HepG2 (cell line): ENCODE measurements around the gene KIRREL3. TPM values are rescaled to one million over a fixed set of nuclear protein-coding genes. Genes with fewer than 3 reads are reported as not detected.

Experiments
- ATAC-seq: fragments of 200-7000 bp; cut with Tn5 transposase; 3 replicates; pipeline ENCODE4 v1.9.1; 2020; ENCODE audit warnings: mild to moderate bottlenecking, moderate library complexity
- BruUV-seq: library from RNA; stranded (reverse); fragments of 400-500 nt; replicated peaks from 2 replicates; lab custom pipeline; 2021; lab: Mats Ljungman, UMichigan
- CTCF ChIA-PET: fragments of 300-600 bp; formaldehyde crosslinking; extraction: SDS; loops from one replicate; lab custom pipeline; 2021; ENCODE audit warnings: low total read pairs, inconsistent platforms, low intra/inter-chr PET ratio; lab: Yijun Ruan, JAX
- POLR2A ChIA-PET: fragments of 350-600 bp; sonication (Branson Sonifier 250); formaldehyde crosslinking; loops from one replicate; lab custom pipeline; 2020; ENCODE audit warnings: antibody characterized with exemption, inconsistent platforms; lab: Yijun Ruan, JAX
- DNase-seq: peaks from one replicate; pipeline ENCODE4 v3.0.0-alpha.2; 2015; ENCODE audit warnings: low spot score
- FAIRE-seq: peaks from 3 replicates; lab custom pipeline; 2011; peaks lifted over from hg19 to GRCh38; lab: Jason Lieb, UNC
- H2AFZ ChIP-seq: one replicate; pipeline ENCODE4 v1.6.1; 2011; ENCODE audit warnings: low read length, inconsistent platforms
- H3K27ac ChIP-seq: fragments of 300-600 bp; 3 replicates; pipeline ENCODE4 v1.8.0; 2011; ENCODE audit warnings: mixed run types, mild to moderate bottlenecking, mixed read lengths, low read length, inconsistent platforms; ENCODE audit not compliant: insufficient read depth; ENCODE audit errors: extremely low read length
- H3K27me3 ChIP-seq, 2 experiments: fragments of 200-600 bp in 1 of 2; 2 replicates in 1 of 2; 3 replicates in 1 of 2; pipeline versions ENCODE4 v1.6.0 to v1.8.0; 2011; ENCODE audit warnings: low read length in 2 of 2, mild to moderate bottlenecking in 2 of 2, moderate library complexity in 2 of 2, inconsistent platforms in 1 of 2; ENCODE audit not compliant: insufficient read depth in 2 of 2, control insufficient read depth in 1 of 2
- H3K36me3 ChIP-seq, 2 experiments: fragments of 200-600 bp in 1 of 2; replicated peaks in 1 of 2; 2 replicates in 1 of 2; 3 replicates in 1 of 2; pipeline versions ENCODE4 v1.5.1 to v1.8.0; 2011; ENCODE audit warnings: low read length in 2 of 2, inconsistent platforms in 1 of 2; ENCODE audit not compliant: insufficient read depth in 2 of 2, control insufficient read depth in 1 of 2
- H3K4me1 ChIP-seq: 2 replicates; pipeline ENCODE4 v1.5.1; 2012; ENCODE audit warnings: low read length, inconsistent platforms; ENCODE audit not compliant: insufficient read depth
- H3K4me2 ChIP-seq: 2 replicates; pipeline ENCODE4 v1.6.0; 2011; ENCODE audit warnings: low read depth, low read length, inconsistent platforms
- H3K4me3 ChIP-seq, 3 experiments: fragments of 200-600 bp in 1 of 3; sonication (generic), shearing (Covaris generic) in 1 of 3; replicated peaks in 1 of 3; 2 replicates each; pipeline ENCODE4 v1.5.1; 2011 to 2016; ENCODE audit warnings: low read length in 3 of 3, inconsistent platforms in 2 of 3, low read depth in 2 of 3, mild to moderate bottlenecking in 2 of 3, control low read depth in 1 of 3, mixed read lengths in 1 of 3; ENCODE audit not compliant: insufficient read depth in 1 of 3
- H3K79me2 ChIP-seq: one replicate; pipeline ENCODE4 v1.6.1; 2011; ENCODE audit warnings: low read length, inconsistent platforms; ENCODE audit not compliant: insufficient read depth
- H3K9ac ChIP-seq: 2 replicates; pipeline ENCODE4 v1.6.0; 2011; ENCODE audit warnings: mild to moderate bottlenecking, low read depth, low read length, inconsistent platforms; ENCODE audit not compliant: insufficient read depth
- H3K9me3 ChIP-seq: 2 replicates; pipeline ENCODE4 v1.5.1; 2012; ENCODE audit warnings: mild to moderate bottlenecking, low read length
- H4K20me1 ChIP-seq: 2 replicates; pipeline ENCODE4 v1.6.0; 2011; ENCODE audit warnings: inconsistent platforms, mild to moderate bottlenecking, low read length, moderate library complexity; ENCODE audit not compliant: insufficient read depth
- CSRNP2 ChIP-seq: sonication (generic); formaldehyde crosslinking; conservative IDR thresholded peaks from 2 replicates; pipeline ENCODE4 v1.8.0; 2022; ENCODE audit warnings: low read depth, missing genetic modification reagents
- DPF2 ChIP-seq: sonication (generic); formaldehyde crosslinking; IDR thresholded peaks from 2 replicates; pipeline ENCODE4 v1.4.0; 2020; ENCODE audit warnings: mild to moderate bottlenecking, low read depth, missing genetic modification reagents, borderline replicate concordance
- SMAD3 ChIP-seq: sonication (generic); formaldehyde crosslinking; IDR thresholded peaks from 2 replicates; pipeline ENCODE4 v1.4.0; 2020; ENCODE audit warnings: missing genetic modification reagents
- ZFX ChIP-seq: sonication (generic); formaldehyde crosslinking; IDR thresholded peaks from 2 replicates; pipeline ENCODE4 v1.4.0; 2020; ENCODE audit warnings: mild to moderate bottlenecking, low read depth, missing genetic modification reagents, moderate library complexity
- ZMYM3 ChIP-seq: sonication (generic); formaldehyde crosslinking; IDR thresholded peaks from 2 replicates; pipeline ENCODE4 v1.5.1; 2020; ENCODE audit warnings: mild to moderate bottlenecking, missing genetic modification reagents
- ZNF124 ChIP-seq: sonication (generic); formaldehyde crosslinking; IDR thresholded peaks from 2 replicates; pipeline ENCODE4 v1.4.0; 2020; ENCODE audit warnings: missing genetic modification reagents
- ZNF329 ChIP-seq: sonication (generic); formaldehyde crosslinking; IDR thresholded peaks from 2 replicates; pipeline ENCODE4 v1.9.0; 2021; ENCODE audit warnings: low read depth, mild to moderate bottlenecking, missing genetic modification reagents
- ZNF543 ChIP-seq: sonication (generic); formaldehyde crosslinking; IDR thresholded peaks from 2 replicates; pipeline ENCODE4 v1.4.0; 2020; ENCODE audit warnings: mild to moderate bottlenecking, missing genetic modification reagents
- ZNF550 ChIP-seq: sonication (generic); formaldehyde crosslinking; IDR thresholded peaks from 2 replicates; pipeline ENCODE4 v1.4.0; 2020; ENCODE audit warnings: mild to moderate bottlenecking, missing genetic modification reagents, borderline replicate concordance
- WGBS: methylation state at CpG from one replicate; pipeline ENCODE4 v1.1.6; 2017; ENCODE audit warnings: low lambda C conversion rate; 5-methylcytosine and 5-hydroxymethylcytosine counted together
- in situ Hi-C: cut with HindIII; loops from 2 replicates; pipeline ENCODE4 v1.10.0; 2017; ENCODE audit warnings: low pct_unique_long_range_greater_than_20kb; ENCODE audit not compliant: extremely low pct_ligation_motif_present
- intact Hi-C: fragments of 100-400 bp; cut with micrococcal nuclease; formaldehyde crosslinking; loops from one replicate; pipeline ENCODE4 v1.10.0; 2022; ENCODE audit not compliant: unreplicated experiment
- polyA plus RNA-seq, 8 experiments: library from polyadenylated mRNA; depleted of rRNA in 3 of 8; stranded (reverse) in 7 of 8; unstranded in 1 of 8; fragments of >200 nt; fragmentation: Illumina TruSeq in 4 of 8; extraction: Trizol in 4 of 8; gene quantifications; 2 replicates each; pipeline versions ENCODE4 v1.2.1 to v1.2.3, GENCODE V29; 2011 to 2016; ENCODE audit warnings: low read depth in 4 of 8, missing spikeins in 1 of 8, mixed read lengths in 1 of 8; ENCODE audit not compliant: insufficient read depth in 1 of 8
- total RNA-seq, 5 experiments: library from RNA; depleted of rRNA; stranded (reverse); fragments of >200 nt; fragmentation: Illumina TruSeq; extraction: Trizol; gene quantifications; 2 replicates each; pipeline ENCODE4 v1.2.3, GENCODE V29; 2016; ENCODE audit warnings: low read depth in 1 of 5

Gene KIRREL3
- total and polyA plus RNA-seq, 2 of the 13 experiments (the other 11 are each of a cell fraction or from before 2014, with no cell fraction given) = not detected

GRCh38 chr11:126901783-126902182 is 98.8 kb downstream of the KIRREL3 start:
- ATAC-seq (no peak), FAIRE-seq (no peak), DNase-seq (no peak)
- TF ChIP-seq SMAD3 (CRISPR knock-in tag) (no peak), ZFX (CRISPR knock-in tag) (no peak), CSRNP2 (CRISPR knock-in tag) (no peak), ZNF550 (no peak), ZNF329 (CRISPR knock-in tag) (no peak), DPF2 (CRISPR knock-in tag) (no peak), ZMYM3 (CRISPR knock-in tag) (no peak), ZNF543 (CRISPR knock-in tag) (no peak), ZNF124 (no peak)
- CTCF ChIA-PET = no interaction called here
- peaks cover 0 to 18% of the 10 kb centered on the region in 2 experiments; a peak in 2 of 5 replicates for H3K27me3 ChIP-seq
- no peaks in the 10 kb centered on the region for H4K20me1 ChIP-seq
- no peak overlapping the region for H3K4me3 ChIP-seq
- H3K27ac ChIP-seq = no peak overlapping the region
- no peaks in the 10 kb centered on the region for H3K4me1 ChIP-seq
- intact Hi-C loops (no loop called here), in situ Hi-C loops (no loop called here)
- H3K9ac ChIP-seq = no peak overlapping the region
- no peaks in the 10 kb centered on the region for H3K36me3 ChIP-seq
- H3K79me2 ChIP-seq = no peaks in the 10 kb centered on the region
- no peak overlapping the region for H2AFZ ChIP-seq
- no peaks in the 10 kb centered on the region for H3K9me3 ChIP-seq
- POLR2A ChIA-PET = no interaction called here
- BruUV-seq = no TSS peak
- whole genome bisulfite sequencing = 0% methylated on average over 2 of the region's 3 CpGs
- no peak overlapping the region for H3K4me2 ChIP-seq
